HG03097 (cell line): ENCODE results near the gene ITCH.
"Not testable (repeated sequence)": the region's sequence is repeated elsewhere in the genome, so short reads cannot be mapped to it uniquely, and the experiment has no call there.

Experiments used
- ATAC-seq: cut with Tn5 transposase; IDR thresholded peaks from one replicate; pipeline ENCODE4 v1.9.1; 2021; ENCODE audit not compliant: unreplicated experiment, low FRiP score

The ITCH gene

GRCh38 chr20:34363062-34363464 lies at the start of gene ITCH:
ITCH (plus strand) TSS chr20:34363273; CDS start chr20:34393812, 30,539 bp downstream.
- ATAC-seq = peak; percentile 93

- ATAC-seq = no peak
These were observed 47.8 kb upstream of the ITCH start for GRCh38 chr20:34315236-34315635.

DNA sequence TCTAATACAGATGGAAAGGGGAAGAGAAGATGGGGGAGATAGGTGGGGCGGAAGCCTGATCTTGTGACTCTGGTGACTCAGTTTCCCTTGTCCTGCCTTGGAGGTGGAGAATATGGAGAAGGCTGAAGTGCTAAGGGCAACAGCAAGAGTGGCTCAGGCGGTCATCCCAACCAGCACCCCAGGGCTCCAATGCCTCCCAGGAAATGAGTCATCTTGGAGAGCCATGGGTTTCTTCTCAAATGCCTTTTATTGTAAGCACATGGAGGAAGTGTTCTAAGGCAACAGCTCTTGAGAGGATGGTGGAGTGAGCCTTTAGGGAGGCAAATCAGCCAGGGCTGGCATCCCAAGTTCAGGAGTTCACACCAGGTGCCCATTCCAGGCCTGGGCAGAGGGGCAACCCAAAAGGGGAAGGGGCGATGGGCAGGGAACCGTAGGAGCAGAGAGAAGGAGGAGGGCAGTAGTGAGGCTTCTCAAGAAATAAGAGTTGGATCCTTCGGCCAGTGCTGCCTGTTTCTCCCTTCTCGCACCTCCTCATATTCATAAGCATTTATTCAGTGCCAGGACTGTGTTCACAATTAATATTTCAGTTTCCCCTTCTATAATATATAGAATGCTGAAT lies 46.8 kb upstream of the ITCH start:
- no peak for ATAC-seq

GRCh38 chr20:34318609-34319443 lies 44.2 kb upstream of the ITCH start:
- ATAC-seq = no peak

DNA sequence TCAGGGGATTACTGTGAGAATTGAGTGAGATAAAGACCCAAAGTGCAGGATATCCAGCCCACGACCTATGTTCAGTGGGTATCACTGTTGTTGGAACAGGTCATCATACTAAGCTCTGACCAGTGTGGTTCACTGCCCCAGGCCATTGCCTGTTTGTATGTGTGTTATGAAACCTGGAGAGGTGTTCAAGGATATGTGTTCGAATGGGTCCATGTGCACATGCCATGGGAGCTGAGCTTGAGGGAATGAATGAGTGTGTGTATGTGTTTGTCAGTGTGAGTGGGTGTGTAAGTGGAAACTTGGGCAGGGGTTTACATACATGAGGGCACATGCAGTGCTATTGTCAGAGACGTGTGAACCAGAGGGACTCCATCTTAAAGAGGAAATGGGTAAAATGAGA lies 42.2 kb upstream of the ITCH start:
- ATAC-seq = no peak

- ATAC-seq = no peak
These were observed 40.6 kb upstream of the ITCH start for GRCh38 chr20:34322267-34323105.

DNA sequence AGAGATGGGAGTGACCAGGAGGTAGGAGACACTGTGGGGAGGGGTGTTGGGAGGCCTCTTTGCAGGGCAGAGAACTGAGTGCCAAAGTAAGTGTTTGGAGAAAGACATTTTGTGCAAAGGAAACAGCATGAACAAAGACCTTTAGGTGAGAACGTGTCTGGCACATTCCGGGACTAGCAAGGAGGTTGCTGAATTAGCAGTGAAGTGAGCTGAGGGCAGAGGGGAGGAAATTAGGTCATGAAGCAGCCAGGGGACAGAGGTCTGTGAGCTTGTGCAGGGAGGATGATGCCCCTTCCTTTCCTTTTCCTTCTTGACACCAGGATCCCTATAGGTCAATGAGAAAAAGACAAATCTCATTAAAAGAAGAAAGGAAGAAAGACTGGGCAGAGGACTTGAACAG lies 38.5 kb upstream of the ITCH start:
- no peak for ATAC-seq

GRCh38 chr20:34328207-34328606 lies 34.9 kb upstream of the ITCH start:
- not testable (repeated sequence) for ATAC-seq

DNA sequence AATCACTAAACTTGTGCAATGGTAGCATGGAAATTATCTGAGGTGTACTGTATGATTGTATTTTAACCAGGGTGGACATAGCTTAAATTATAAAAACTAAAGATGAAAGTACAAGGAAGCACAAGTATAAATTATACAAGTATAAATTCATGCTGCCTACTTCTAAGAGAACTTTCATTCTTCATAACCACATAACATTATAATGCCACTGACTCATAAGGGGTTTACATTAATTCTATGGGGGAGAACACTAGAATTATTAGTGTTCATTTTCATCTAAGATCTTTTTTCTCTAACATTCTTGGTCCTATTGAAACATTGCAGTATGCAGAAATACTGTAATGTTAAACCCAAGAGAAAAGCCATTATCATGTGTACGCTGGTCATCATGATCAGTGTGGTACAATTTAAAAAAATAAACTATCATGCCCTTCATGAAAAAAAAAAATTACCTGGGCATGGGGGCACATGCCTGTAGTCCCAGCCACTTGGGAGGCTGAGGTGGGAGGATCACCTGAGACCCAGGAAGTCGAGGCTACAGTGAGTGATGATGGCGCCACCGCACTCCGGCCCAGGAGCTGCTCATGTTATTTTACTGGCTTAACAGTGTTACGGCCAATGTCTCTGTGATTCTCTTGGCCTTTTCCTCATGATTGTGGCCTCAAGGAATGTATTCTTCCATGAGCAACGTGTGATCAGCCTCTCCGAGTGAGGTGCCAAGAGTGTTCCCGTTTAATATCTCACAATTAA lies 34.0 kb upstream of the ITCH start:
- ATAC-seq = no peak

GRCh38 chr20:34330861-34331544 lies 32.1 kb upstream of the ITCH start:
- ATAC-seq = not testable (repeated sequence)

DNA sequence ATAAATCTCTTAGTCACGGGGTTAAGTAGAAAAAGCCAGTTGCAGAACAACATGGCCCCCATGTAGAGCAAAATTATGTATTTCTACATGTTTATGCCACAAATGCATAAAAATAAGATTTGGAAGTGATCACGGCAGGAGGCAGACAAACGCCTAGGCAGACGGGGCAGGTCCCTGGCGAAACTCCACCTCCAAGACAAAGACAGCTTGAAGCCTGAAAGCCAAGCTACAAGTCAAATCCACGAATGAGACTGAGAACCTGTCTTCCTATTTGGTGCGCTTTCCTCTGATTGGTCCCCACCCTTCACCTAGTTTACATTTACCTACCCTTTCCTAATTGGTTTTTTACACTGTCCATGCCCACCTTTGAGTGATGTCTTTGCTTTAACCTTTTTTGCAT lies 31.2 kb upstream of the ITCH start:
- no peak for ATAC-seq

DNA sequence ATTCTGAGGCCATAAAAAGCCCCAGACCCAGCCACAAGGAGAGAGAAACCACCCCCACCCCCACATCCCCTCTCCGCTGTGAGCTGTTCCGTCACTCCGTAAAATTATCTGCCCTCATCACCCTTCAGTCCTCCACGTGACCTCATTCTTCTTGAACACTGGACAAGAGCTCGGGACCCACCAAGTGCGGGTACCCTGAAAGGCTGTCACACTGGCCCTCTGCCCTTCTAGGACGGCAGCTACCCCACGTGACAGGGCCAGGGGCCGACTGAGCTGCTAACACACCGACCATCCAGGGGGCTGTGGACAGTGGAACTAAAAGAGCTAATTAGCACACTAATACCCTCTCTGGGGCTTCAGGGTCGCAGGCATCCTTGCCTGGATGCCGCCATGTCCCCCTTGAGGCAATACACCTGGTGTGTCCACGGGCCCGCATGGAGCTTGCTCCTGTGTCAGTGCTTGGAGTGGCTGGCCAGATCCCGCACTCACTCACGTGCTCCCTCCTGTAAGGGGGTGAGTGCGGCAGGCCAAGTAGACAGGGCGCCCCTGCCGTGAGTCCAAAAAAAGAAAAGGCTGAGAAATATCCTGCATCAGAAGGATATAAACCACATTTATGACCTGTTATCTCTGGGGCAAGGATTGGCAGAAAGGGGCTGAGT lies 30.7 kb upstream of the ITCH start:
- no peak for ATAC-seq

DNA sequence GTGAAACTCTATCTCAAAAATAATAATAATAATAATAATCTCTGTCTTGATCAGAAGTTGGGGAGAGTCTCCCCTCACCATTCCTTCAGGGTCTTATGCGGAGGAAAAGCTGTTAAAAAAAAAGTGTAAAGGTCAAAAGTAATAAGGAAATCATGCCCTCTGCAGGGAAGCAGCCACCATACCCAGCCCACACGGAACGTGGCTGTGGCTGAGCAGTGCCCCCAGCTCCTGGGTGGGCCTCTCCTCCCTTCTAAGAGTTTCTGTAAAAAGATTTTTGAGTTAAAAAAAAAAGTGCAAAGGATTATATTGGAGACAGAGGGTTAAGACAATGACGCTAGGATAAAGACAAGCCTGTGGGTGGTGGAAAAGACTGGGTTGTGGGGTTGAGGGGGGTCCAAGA lies 29.3 kb upstream of the ITCH start:
- ATAC-seq = no peak

DNA sequence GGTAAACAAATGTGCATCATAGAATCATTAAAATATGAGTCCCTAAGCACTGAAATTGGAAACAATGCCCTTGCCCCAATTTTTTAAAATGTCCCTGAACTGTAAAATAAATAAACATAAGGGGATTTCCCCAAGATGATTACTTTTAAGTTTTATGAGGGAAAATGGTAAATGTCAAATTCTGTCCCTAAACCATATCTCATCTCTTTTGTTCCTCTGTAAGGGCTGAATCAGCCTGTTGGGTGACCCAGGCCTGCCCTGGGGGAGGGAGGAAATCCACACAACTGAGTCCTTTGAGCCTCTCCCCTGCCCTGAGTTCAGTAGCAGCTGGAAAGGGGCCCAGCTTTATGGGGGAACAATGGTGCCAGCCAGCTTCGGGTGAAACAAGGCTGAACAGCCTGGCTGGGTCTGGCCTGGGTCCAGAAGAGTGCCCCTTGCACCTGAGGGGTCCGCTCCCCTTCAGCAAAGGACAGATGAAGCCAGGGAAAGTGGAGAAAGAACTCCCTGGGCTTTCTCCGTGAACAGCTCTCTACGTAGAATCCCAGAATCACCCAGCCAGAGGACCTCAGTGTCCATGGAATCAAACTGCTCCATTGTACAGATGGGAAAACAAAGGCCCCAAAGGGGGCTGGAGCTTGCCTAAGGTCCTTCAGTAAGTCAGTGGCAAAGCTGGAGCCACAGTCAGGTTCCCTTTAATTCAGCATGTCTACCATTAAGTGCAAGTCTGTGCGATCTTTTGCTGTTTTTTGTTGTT lies 28.2 kb upstream of the ITCH start:
- ATAC-seq = no peak

- ATAC-seq = no peak
These were observed 25.5 kb upstream of the ITCH start for GRCh38 chr20:34337544-34337943.

GRCh38 chr20:34337982-34338726 lies 24.9 kb upstream of the ITCH start:
- ATAC-seq = no peak

- ATAC-seq = not testable (repeated sequence)
These were observed 22.3 kb upstream of the ITCH start for GRCh38 chr20:34340726-34341125.

GRCh38 chr20:34341199-34341598 lies 21.9 kb upstream of the ITCH start:
- not testable (repeated sequence) for ATAC-seq
